DOHH2 (cell line): ENCODE results near the gene TTLL3.

Experiments used
- H3F3A ChIP-seq: fragments of 200-600 bp; sonication (generic), shearing (Covaris generic); 2 replicates; pipeline ENCODE4 v1.6.0; 2016; ENCODE audit warnings: antibody characterized with exemption, mild to moderate bottlenecking; ENCODE audit not compliant: control insufficient read depth, insufficient read depth
- H3K27ac ChIP-seq: fragments of 200-600 bp; sonication (generic); 2 replicates; pipeline ENCODE4 v1.5.1; 2014; ENCODE audit warnings: low read depth, mild to moderate bottlenecking, low read length, moderate library complexity
- H3K27me3 ChIP-seq: fragments of 200-600 bp; sonication (generic); 2 replicates; pipeline ENCODE4 v1.6.1; 2014; ENCODE audit warnings: mild to moderate bottlenecking, low read length, mixed read lengths; ENCODE audit not compliant: control insufficient read depth
- H3K36me3 ChIP-seq: fragments of 200-600 bp; sonication (generic); 2 replicates; pipeline ENCODE4 v1.6.1; 2014; ENCODE audit warnings: mild to moderate bottlenecking, low read length, moderate library complexity, mixed read lengths; ENCODE audit not compliant: control insufficient read depth
- H3K4me1 ChIP-seq: fragments of 200-600 bp; sonication (generic); 2 replicates; pipeline ENCODE4 v1.6.1; 2014; ENCODE audit warnings: mild to moderate bottlenecking, low read length, mixed read lengths; ENCODE audit not compliant: control insufficient read depth
- H3K4me2 ChIP-seq: fragments of 200-600 bp; sonication (generic); 2 replicates; pipeline ENCODE4 v1.6.0; 2014; ENCODE audit warnings: mild to moderate bottlenecking, low read length, moderate library complexity
- H3K4me3 ChIP-seq: fragments of 200-600 bp; sonication (generic); 2 replicates; pipeline ENCODE4 v1.5.1; 2014; ENCODE audit warnings: mild to moderate bottlenecking, low read length, mixed read lengths
- H3K79me2 ChIP-seq: fragments of 200-600 bp; sonication (generic); 2 replicates; pipeline ENCODE4 v1.6.1; 2014; ENCODE audit warnings: mild to moderate bottlenecking, low read length, mixed read lengths; ENCODE audit not compliant: control insufficient read depth
- H3K9me2 ChIP-seq: fragments of 200-600 bp; sonication (generic); replicated peaks from 2 replicates; pipeline ENCODE4 v1.6.1; 2014; ENCODE audit warnings: mild to moderate bottlenecking, low read length, mixed read lengths; ENCODE audit not compliant: control insufficient read depth
- H3K9me3 ChIP-seq: fragments of 200-600 bp; sonication (generic); 2 replicates; pipeline ENCODE4 v1.6.1; 2014; ENCODE audit warnings: antibody characterized with exemption, low read length, mixed read lengths; ENCODE audit not compliant: control insufficient read depth, insufficient read depth
- H4K20me1 ChIP-seq: fragments of 200-600 bp; sonication (generic); 2 replicates; pipeline ENCODE4 v1.6.0; 2014; ENCODE audit warnings: low read depth, mild to moderate bottlenecking, antibody characterized with exemption, low read length, moderate library complexity; ENCODE audit not compliant: control insufficient read depth, insufficient read depth
- EZH2phosphoT487 ChIP-seq: fragments of 200-600 bp; sonication (generic); IDR thresholded peaks from 2 replicates; pipeline ENCODE4 v1.6.1; 2017; ENCODE audit warnings: borderline replicate concordance, mild to moderate bottlenecking, antibody characterized with exemption, low read length, moderate library complexity, mixed read lengths
- TF ChIP-seq, protein P1 (sequence below): fragments of 200-600 bp; sonication (generic); IDR thresholded peaks from one replicate; pipeline ENCODE4 v1.5.1; 2014; ENCODE audit warnings: antibody characterized with exemption, mild to moderate bottlenecking, low read depth, low read length; ENCODE audit not compliant: poor library complexity, severe bottlenecking

Gene TTLL3

DNA sequence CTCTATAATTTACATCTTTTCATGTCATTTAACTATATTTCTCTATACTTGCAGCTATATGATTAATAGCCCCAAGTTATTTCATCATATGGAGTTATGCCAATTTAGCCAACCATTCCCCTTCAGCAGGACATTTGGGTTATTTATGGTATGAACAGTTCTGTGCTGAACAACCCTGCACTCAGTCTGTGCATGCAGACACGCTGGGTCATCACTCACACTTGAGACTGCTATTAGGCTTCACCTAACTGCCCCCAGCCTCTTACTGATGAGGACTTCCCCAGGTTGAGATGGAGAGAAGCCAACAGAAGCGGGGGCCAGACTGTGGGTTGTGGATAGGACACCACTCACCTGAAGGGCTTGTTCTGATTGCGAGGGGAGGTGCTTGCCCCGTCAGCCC is 25.1 kb upstream of the TTLL3 start:
- no peak overlapping the region for H3K4me3 ChIP-seq
- H4K20me1 ChIP-seq: no peaks in the 10 kb centered on the region
- peaks cover 31% of the 10 kb centered on the region for H3K4me1 ChIP-seq
- H3K79me2 ChIP-seq: no peaks in the 10 kb centered on the region
- peaks cover 29% of the 10 kb centered on the region for H3F3A ChIP-seq
- no peak overlapping the region for H3K4me2 ChIP-seq
- TF ChIP-seq EZH2phosphoT487: no peak
- TF ChIP-seq, protein P1, sequence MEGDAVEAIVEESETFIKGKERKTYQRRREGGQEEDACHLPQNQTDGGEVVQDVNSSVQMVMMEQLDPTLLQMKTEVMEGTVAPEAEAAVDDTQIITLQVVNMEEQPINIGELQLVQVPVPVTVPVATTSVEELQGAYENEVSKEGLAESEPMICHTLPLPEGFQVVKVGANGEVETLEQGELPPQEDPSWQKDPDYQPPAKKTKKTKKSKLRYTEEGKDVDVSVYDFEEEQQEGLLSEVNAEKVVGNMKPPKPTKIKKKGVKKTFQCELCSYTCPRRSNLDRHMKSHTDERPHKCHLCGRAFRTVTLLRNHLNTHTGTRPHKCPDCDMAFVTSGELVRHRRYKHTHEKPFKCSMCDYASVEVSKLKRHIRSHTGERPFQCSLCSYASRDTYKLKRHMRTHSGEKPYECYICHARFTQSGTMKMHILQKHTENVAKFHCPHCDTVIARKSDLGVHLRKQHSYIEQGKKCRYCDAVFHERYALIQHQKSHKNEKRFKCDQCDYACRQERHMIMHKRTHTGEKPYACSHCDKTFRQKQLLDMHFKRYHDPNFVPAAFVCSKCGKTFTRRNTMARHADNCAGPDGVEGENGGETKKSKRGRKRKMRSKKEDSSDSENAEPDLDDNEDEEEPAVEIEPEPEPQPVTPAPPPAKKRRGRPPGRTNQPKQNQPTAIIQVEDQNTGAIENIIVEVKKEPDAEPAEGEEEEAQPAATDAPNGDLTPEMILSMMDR: no peak
- H3K36me3 ChIP-seq: peaks cover 66% of the 10 kb centered on the region
- H3K27ac ChIP-seq: no peak overlapping the region
- H3K27me3 ChIP-seq: no peaks in the 10 kb centered on the region
- no peaks in the 10 kb centered on the region for H3K9me3 ChIP-seq
- no peaks in the 10 kb centered on the region for H3K9me2 ChIP-seq

DNA sequence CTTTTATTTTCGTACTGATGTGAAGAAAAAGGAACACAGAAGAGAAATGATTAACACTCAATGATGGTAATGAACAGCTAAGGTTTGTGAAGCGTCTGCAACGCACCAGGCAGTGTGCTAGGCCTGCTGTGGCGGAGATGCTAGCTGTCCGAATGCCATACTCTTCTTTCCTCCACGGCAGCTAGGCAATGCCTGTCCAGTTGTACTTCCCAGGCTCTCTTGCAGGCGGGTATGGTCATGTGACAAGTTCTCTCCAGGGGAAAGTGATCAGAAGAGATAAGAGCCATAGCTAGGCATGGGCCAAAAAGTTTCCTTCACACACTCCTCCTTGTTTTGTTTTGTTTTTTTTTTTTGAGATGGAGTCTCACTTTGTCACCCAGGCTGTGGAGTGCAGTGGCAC is 24.5 kb upstream of the TTLL3 start:
- Histone ChIP-seq H3K9me2 (no peaks in the 10 kb centered on the region), H3K36me3 (peaks cover 67% of the 10 kb centered on the region)
- TF ChIP-seq, protein P1: no peak

DNA sequence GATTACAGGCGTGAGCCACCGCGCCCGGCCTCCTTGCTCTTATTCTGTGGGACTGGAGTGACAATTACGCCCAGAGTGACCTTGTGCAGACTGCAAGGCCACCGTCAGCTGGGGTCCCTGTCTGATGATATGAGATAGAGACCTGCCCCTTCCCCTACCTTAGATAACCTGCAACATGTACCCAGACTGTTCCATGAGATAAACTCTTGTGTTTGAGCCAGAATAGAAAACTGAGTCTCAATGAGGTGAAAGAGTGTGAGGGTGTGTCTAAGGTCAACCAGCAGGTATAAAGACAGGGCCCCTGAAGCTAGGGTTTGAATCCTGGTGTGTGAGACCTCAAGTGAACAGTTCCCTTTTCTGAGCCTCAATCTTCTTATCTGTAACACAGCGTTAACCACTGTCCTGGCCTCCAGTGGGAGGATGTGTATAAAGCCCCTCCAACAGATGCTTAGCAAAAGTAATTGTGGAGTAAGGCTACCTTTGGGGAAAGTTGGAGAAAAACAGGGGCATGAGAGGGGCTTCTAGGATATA is 23.8 kb upstream of the TTLL3 start:
- no peaks in the 10 kb centered on the region for H3K9me2 ChIP-seq
- peaks cover 18% of the 10 kb centered on the region for H3F3A ChIP-seq
- H3K4me1 ChIP-seq: peaks cover 24% of the 10 kb centered on the region
- peaks cover 12% of the 10 kb centered on the region for H3K79me2 ChIP-seq
- no peaks in the 10 kb centered on the region for H3K9me3 ChIP-seq
- no peaks in the 10 kb centered on the region for H4K20me1 ChIP-seq
- H3K4me3 ChIP-seq: no peak overlapping the region
- TF ChIP-seq, protein P1: no peak
- no peak for TF ChIP-seq EZH2phosphoT487
- H3K27ac ChIP-seq: no peak overlapping the region
- H3K36me3 ChIP-seq: peaks cover 68% of the 10 kb centered on the region
- H3K27me3 ChIP-seq: no peaks in the 10 kb centered on the region
- no peak overlapping the region for H3K4me2 ChIP-seq

More for the DNA sequence above, 24.5 kb upstream of the TTLL3 start:
- Histone ChIP-seq H3K27me3 (no peaks in the 10 kb centered on the region), H3F3A (peaks cover 23% of the 10 kb centered on the region), H3K4me1 (peaks cover 24% of the 10 kb centered on the region), H3K79me2 (peaks cover 5% of the 10 kb centered on the region; the same call in 1 of the 2 replicates), H4K20me1 (no peaks in the 10 kb centered on the region), H3K4me2 (no peak overlapping the region), H3K4me3 (no peak overlapping the region), H3K27ac (no peak overlapping the region), H3K9me3 (no peaks in the 10 kb centered on the region)
